GM12801 (cell line): ENCODE measurements around the gene STARD13.

Experiments used
- CTCF ChIP-seq: IDR thresholded peaks from one replicate; pipeline ENCODE4 v1.5.1; 2011; ENCODE audit warnings: control low read depth; ENCODE audit not compliant: insufficient read length; ENCODE audit errors: extremely low read depth

STARD13 gene

GRCh38 chr13:33206945-33207614 is 78.5 kb downstream of the STARD13 start:
- no peak for TF ChIP-seq CTCF

- TF ChIP-seq CTCF = no peak
Observed at GRCh38 chr13:33206425-33206824, 79.1 kb downstream of the STARD13 start.

- no peak for TF ChIP-seq CTCF
Observed at GRCh38 chr13:33205804-33206221, 79.7 kb downstream of the STARD13 start.

GRCh38 chr13:33205224-33205623 is 80.3 kb downstream of the STARD13 start:
- no peak for TF ChIP-seq CTCF

- no peak for TF ChIP-seq CTCF
Observed at GRCh38 chr13:33204130-33204927, 81.2 kb downstream of the STARD13 start.

- TF ChIP-seq CTCF = no peak
Observed at GRCh38 chr13:33202644-33203169, 82.8 kb downstream of the STARD13 start.

- TF ChIP-seq CTCF = no peak
Observed at GRCh38 chr13:33201659-33202058, 83.9 kb downstream of the STARD13 start.
